Measurements from ENCODE around the gene ATAD3C.
"Not testable (repeated sequence)": the region's sequence is repeated elsewhere in the genome, so short reads cannot be mapped to it uniquely, and the experiment has no call there.

DNA sequence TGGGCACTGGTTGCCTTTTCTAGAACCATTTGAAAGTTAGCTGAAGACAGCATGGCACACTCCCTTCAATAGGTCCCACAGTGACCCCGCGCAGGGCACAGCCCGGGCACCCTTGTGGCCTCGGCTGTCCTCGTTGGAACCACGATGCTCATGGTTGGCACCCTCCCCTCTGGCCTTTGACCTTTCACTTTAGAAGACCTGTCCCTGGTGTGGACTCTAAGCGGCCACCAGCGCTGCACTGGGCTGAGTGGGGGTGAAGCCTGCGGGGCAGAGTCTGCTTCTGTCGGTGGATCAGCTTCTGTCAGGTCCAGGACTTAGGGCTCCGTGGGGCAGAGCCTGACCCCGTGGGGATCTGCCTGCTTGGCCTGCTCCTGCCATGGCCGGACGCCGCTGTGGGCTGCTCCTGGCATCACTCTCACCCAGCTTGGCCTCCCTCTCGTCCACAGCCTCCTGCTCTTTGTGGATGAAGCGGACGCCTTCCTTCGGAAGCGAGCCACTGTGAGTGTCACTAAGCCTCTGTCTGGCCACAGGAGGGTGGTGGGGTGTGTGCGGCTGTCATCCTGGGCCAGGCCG, 7.3 kb downstream of the ATAD3C start:
- TF ChIP-seq, protein P1, sequence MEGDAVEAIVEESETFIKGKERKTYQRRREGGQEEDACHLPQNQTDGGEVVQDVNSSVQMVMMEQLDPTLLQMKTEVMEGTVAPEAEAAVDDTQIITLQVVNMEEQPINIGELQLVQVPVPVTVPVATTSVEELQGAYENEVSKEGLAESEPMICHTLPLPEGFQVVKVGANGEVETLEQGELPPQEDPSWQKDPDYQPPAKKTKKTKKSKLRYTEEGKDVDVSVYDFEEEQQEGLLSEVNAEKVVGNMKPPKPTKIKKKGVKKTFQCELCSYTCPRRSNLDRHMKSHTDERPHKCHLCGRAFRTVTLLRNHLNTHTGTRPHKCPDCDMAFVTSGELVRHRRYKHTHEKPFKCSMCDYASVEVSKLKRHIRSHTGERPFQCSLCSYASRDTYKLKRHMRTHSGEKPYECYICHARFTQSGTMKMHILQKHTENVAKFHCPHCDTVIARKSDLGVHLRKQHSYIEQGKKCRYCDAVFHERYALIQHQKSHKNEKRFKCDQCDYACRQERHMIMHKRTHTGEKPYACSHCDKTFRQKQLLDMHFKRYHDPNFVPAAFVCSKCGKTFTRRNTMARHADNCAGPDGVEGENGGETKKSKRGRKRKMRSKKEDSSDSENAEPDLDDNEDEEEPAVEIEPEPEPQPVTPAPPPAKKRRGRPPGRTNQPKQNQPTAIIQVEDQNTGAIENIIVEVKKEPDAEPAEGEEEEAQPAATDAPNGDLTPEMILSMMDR (IDR thresholded peaks at IDR 0.05): not testable (repeated sequence)
- not testable (repeated sequence) for TF ChIP-seq POLR2AphosphoS5 (IDR thresholded peaks at IDR 0.05; ENCODE audit: low read depth, low read length); EZH2phosphoT487 (IDR thresholded peaks at IDR 0.05; ENCODE audit: borderline replicate concordance, low read depth)

Data from SK-N-SH (cell line).